Epithelial cell of esophagus (primary cell): ENCODE measurements around the gene MAP3K3.

Source experiments
- DNase-seq: peaks from one replicate; pipeline ENCODE4 v3.0.0; 2010; ENCODE audit warnings: low read depth
- H3K4me3 ChIP-seq: 2 replicates; pipeline ENCODE4 v1.5.1; 2011; ENCODE audit warnings: mild to moderate bottlenecking, low read length, control low read depth
- TF ChIP-seq, protein P1 (sequence below): IDR thresholded peaks from 2 replicates; pipeline ENCODE4 v1.5.1; 2011; ENCODE audit warnings: low read depth, mild to moderate bottlenecking, low read length, control low read depth, inconsistent platforms; ENCODE audit not compliant: insufficient read depth; ENCODE audit errors: missing control alignments

The MAP3K3 gene

DNA sequence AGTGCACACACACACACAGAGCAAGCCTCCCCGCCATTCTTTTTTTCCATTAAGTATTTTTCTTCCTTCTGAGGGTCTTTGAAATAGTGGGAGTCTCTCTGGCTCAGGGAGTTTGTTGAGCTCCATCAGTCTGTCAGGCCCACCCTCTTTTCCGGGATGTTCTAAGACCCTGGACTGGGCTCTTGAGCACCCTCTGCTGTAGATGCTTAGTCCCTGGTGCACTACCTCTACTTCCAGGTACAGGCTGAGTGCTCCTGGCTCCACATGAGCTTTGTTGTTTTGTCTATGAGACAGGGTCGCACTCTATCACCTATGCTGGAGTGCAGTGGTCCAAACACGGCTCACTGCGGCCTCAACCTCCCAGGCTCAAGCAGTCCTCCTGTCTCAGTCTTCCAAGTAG is 57.0 kb downstream of the MAP3K3 start:
- DNase-seq, result no peak
- TF ChIP-seq, protein P1, sequence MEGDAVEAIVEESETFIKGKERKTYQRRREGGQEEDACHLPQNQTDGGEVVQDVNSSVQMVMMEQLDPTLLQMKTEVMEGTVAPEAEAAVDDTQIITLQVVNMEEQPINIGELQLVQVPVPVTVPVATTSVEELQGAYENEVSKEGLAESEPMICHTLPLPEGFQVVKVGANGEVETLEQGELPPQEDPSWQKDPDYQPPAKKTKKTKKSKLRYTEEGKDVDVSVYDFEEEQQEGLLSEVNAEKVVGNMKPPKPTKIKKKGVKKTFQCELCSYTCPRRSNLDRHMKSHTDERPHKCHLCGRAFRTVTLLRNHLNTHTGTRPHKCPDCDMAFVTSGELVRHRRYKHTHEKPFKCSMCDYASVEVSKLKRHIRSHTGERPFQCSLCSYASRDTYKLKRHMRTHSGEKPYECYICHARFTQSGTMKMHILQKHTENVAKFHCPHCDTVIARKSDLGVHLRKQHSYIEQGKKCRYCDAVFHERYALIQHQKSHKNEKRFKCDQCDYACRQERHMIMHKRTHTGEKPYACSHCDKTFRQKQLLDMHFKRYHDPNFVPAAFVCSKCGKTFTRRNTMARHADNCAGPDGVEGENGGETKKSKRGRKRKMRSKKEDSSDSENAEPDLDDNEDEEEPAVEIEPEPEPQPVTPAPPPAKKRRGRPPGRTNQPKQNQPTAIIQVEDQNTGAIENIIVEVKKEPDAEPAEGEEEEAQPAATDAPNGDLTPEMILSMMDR, result no peak
- H3K4me3 ChIP-seq, result no peak overlapping the region

DNA sequence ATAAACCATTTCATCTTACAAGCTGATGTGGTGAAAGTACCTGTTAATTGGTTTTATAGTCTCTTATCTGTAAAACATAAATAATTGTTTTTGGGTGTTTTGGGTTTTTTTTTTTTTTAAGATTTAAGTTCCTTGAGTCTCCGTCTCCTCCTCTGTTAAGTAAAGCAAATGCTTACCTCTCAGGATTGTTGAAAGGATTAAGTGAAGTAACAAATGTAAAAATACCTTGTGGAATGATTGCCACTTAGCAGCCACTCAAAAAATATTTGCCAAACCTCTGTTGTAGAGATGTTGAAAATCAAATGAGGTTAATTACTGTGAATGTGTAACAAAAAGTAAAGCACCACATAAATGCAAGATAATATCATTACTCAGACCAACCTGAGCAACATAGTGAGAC is 58.5 kb downstream of the MAP3K3 start:
- TF ChIP-seq, protein P1, result no peak
- DNase-seq, result no peak
- H3K4me3 ChIP-seq, result no peak overlapping the region

DNA sequence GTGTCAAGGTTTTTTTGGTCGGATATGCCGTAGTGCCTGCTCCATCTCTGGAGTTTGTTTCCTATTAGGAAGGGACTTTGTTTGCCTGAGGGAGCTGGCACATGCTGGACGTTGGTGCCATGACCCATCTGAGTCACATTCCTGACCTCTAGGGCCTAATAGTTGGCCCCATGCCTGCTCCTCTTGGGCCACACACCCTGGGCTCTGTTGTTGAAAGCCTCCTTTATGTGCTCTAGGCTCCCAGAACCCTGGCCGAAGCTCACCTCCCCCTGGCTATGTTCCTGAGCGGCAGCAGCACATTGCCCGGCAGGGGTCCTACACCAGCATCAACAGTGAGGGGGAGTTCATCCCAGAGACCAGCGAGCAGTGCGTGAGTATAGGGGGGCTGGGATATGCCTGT is 59.3 kb downstream of the MAP3K3 start:
- TF ChIP-seq, protein P1, result no peak

DNA sequence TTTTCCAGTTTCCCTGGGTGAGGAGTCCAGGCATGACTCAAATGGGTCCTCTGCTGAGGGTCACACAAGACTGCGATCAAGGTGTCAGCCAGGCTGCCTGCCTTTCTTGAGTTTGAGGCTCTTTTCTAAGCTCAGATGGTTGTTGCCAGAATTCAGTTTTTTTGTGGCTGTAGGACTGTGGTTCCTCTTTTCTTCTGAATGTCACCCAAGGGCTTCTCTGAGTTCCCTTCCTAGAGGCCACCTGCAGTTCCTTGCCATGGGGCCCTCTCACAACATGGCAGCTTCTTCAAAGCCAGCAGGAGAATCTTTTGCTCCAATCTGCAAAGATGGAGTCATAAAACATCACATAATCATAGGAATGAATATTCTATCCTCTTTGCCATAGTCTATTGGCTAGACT is 60.2 kb downstream of the MAP3K3 start:
- no peak overlapping the region for H3K4me3 ChIP-seq
- TF ChIP-seq, protein P1, result no peak
- DNase-seq, result no peak

More for the DNA sequence above, 59.3 kb downstream of the MAP3K3 start:
- no peak overlapping the region for H3K4me3 ChIP-seq
- DNase-seq, result no peak

DNA sequence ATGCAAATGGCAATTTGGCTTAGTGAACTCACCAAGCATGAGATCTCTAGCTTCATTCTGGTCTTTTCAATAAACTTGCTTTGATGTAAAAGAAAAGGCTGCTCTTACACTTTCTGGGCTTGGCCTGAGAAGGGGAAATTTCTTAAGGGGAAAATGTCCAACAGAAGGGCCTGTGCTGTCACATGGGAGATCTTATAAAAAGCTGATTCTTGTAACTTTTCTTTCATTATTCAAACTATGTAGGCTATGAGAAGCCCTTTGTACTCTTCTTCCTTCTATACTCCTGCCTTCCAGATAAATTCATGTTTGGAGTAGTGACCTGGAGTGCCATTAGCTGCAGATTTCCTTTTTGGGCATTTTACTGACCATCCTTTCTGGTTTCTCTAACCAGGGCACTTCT is 60.8 kb downstream of the MAP3K3 start:
- DNase-seq, result no peak
- TF ChIP-seq, protein P1, result no peak
- no peak overlapping the region for H3K4me3 ChIP-seq

DNA sequence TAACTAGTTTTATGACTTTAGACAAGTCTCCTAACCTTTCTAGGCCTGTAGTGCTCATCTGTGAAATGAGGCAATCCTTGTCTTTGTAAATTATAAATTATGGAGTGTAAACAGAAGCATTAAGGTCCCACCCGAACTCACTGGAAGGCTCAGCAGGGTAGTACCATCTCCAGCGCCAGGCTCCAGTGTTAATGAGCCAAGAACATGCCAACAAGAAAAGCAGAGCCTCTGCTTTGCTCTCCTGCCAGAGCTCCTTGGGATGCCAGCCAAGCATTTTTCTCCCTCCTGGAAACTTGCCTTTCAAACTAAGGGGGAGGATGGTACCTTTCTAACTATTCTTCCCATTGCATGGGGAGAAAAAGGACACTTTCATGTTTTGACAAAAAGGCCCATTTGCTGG is 62.8 kb downstream of the MAP3K3 start:
- no peak for DNase-seq
- H3K4me3 ChIP-seq, result no peak overlapping the region
- TF ChIP-seq, protein P1, result no peak

DNA sequence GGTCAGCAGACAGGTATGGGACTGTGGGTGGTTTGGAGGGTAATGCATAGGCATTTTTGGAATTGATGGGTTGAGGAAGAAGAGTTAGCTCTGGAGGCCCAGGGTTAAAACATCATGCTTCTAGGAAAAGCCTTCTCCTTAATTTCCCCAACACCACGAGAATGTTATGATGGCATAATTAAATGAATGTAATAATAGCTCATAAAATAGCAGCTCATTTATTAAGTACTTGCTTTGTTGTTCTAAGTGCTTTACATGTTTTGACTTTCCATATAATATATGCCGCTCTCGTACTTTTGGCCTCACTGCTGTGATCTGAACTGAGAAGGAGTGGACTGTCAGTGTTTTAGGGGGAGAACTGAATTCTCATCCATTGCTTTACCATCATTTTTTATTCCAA is 63.4 kb downstream of the MAP3K3 start:
- TF ChIP-seq, protein P1, result no peak
- H3K4me3 ChIP-seq, result no peak overlapping the region
- DNase-seq, result no peak
